H9 (cell line): ENCODE measurements around the gene KLF6. TPM values are rescaled to one million over a fixed set of nuclear protein-coding genes. Genes with fewer than 3 reads are reported as not detected.

Source experiments
- DNase-seq: peaks from one replicate; pipeline ENCODE4 v3.0.0-alpha.2; 2017
- H2AFZ ChIP-seq: one replicate; pipeline ENCODE4 v1.6.1; 2013; ENCODE audit warnings: mild to moderate bottlenecking, low read length, control low read depth, moderate library complexity
- H2AK5ac ChIP-seq: 2 replicates; pipeline ENCODE4 v1.6.1; 2013; ENCODE audit warnings: low read length, control low read depth, mixed read lengths; ENCODE audit not compliant: insufficient read length
- H2BK120ac ChIP-seq: one replicate; pipeline ENCODE4 v1.6.1; 2013; ENCODE audit warnings: low read depth, mild to moderate bottlenecking, low read length, control low read depth, inconsistent platforms; ENCODE audit not compliant: poor library complexity, severe bottlenecking
- H2BK12ac ChIP-seq: 2 replicates; pipeline ENCODE4 v1.6.1; 2013; ENCODE audit warnings: low read length, control low read depth, mixed read lengths, low read depth; ENCODE audit not compliant: insufficient read length
- H2BK15ac ChIP-seq: 2 replicates; pipeline ENCODE4 v1.6.1; 2013; ENCODE audit warnings: low read depth, low read length, control low read depth
- H2BK20ac ChIP-seq: one replicate; pipeline ENCODE4 v1.6.1; 2013; ENCODE audit warnings: low read depth, mild to moderate bottlenecking, low read length, control low read depth, inconsistent platforms; ENCODE audit not compliant: poor library complexity, severe bottlenecking
- H2BK5ac ChIP-seq: 2 replicates; pipeline ENCODE4 v1.6.1; 2013; ENCODE audit warnings: low read length, control low read depth, mixed read lengths; ENCODE audit not compliant: insufficient read length
- H3K14ac ChIP-seq: 2 replicates; pipeline ENCODE4 v1.6.1; 2013; ENCODE audit warnings: low read length, control low read depth; ENCODE audit not compliant: insufficient read depth
- H3K18ac ChIP-seq: 2 replicates; pipeline ENCODE4 v1.6.1; 2013; ENCODE audit warnings: low read depth, mild to moderate bottlenecking, mixed read lengths, low read length, control low read depth; ENCODE audit not compliant: insufficient read length
- H3K23ac ChIP-seq: 2 replicates; pipeline ENCODE4 v1.6.1; 2013; ENCODE audit warnings: low read length, control low read depth, mixed read lengths, low read depth; ENCODE audit not compliant: insufficient read length
- H3K23me2 ChIP-seq: 2 replicates; pipeline ENCODE4 v1.6.1; 2013; ENCODE audit warnings: low read depth, mild to moderate bottlenecking, mixed read lengths, low read length, control low read depth; ENCODE audit not compliant: insufficient read length, poor library complexity, severe bottlenecking
- H3K27ac ChIP-seq: 2 replicates; pipeline ENCODE4 v1.5.1; 2013; ENCODE audit warnings: low read length, control low read depth, mixed read lengths, low read depth; ENCODE audit not compliant: insufficient read length
- H3K27me3 ChIP-seq: 2 replicates; pipeline ENCODE4 v1.6.1; 2013; ENCODE audit warnings: low read length, control low read depth, inconsistent platforms; ENCODE audit not compliant: insufficient read depth
- H3K4ac ChIP-seq: 2 replicates; pipeline ENCODE4 v1.6.1; 2013; ENCODE audit warnings: low read depth, mild to moderate bottlenecking, control low read depth, inconsistent platforms, low read length, moderate library complexity
- H3K4me1 ChIP-seq: 2 replicates; pipeline ENCODE4 v1.6.1; 2013; ENCODE audit warnings: low read length, control low read depth, inconsistent platforms; ENCODE audit not compliant: insufficient read depth
- H3K4me2 ChIP-seq: 2 replicates; pipeline ENCODE4 v1.6.1; 2013; ENCODE audit warnings: low read length, control low read depth, mixed read lengths; ENCODE audit not compliant: insufficient read length, insufficient read depth
- H3K56ac ChIP-seq: 2 replicates; pipeline ENCODE4 v1.6.1; 2013; ENCODE audit warnings: low read depth, mild to moderate bottlenecking, mixed read lengths, low read length, control low read depth; ENCODE audit not compliant: insufficient read length
- H3K79me1 ChIP-seq: 2 replicates; pipeline ENCODE4 v1.6.1; 2013; ENCODE audit warnings: low read depth, mild to moderate bottlenecking, moderate library complexity, low read length, control low read depth, inconsistent platforms; ENCODE audit not compliant: insufficient read depth, poor library complexity, severe bottlenecking
- H3K79me2 ChIP-seq: 2 replicates; pipeline ENCODE4 v1.6.1; 2013; ENCODE audit warnings: low read length, control low read depth, inconsistent platforms; ENCODE audit not compliant: insufficient read depth
- H3K9ac ChIP-seq: 2 replicates; pipeline ENCODE4 v1.6.1; 2013; ENCODE audit warnings: low read length, control low read depth, mixed read lengths; ENCODE audit not compliant: insufficient read length; ENCODE audit errors: extremely low read depth
- H3K9me3 ChIP-seq: one replicate; pipeline ENCODE4 v1.6.1; 2013; ENCODE audit warnings: low read depth, low read length, inconsistent platforms; ENCODE audit not compliant: control insufficient read depth
- H3T11ph ChIP-seq: one replicate; pipeline ENCODE4 v1.6.1; 2013; ENCODE audit warnings: mild to moderate bottlenecking, low read length, control low read depth, inconsistent platforms
- H4K20me1 ChIP-seq: one replicate; pipeline ENCODE4 v1.6.1; 2013; ENCODE audit not compliant: control insufficient read depth, insufficient read length, insufficient read depth
- H4K5ac ChIP-seq: 2 replicates; pipeline ENCODE4 v1.6.1; 2013; ENCODE audit warnings: low read depth, mild to moderate bottlenecking, mixed read lengths, low read length, control low read depth; ENCODE audit not compliant: insufficient read length
- H4K8ac ChIP-seq: replicated peaks from 2 replicates; pipeline ENCODE4 v1.6.1; 2013; ENCODE audit warnings: low read length, control low read depth, mixed read lengths, low read depth; ENCODE audit not compliant: insufficient read length
- H4K91ac ChIP-seq: 2 replicates; pipeline ENCODE4 v1.6.1; 2013; ENCODE audit warnings: low read depth, mild to moderate bottlenecking, moderate library complexity, mixed read lengths, low read length, control low read depth; ENCODE audit not compliant: insufficient read length
- H3K27ac Mint-ChIP-seq, 3 experiments: 2 replicates in 2 of 3; 3 replicates in 1 of 3; pipeline ENCODE4 v1.8.0; 2020 to 2021; ENCODE audit warnings: mixed read lengths in 3 of 3, mild to moderate bottlenecking in 1 of 3, moderate library complexity in 1 of 3
- H3K27me3 Mint-ChIP-seq: 2 replicates; pipeline ENCODE4 v1.8.0; 2021; ENCODE audit warnings: low read depth, mild to moderate bottlenecking, moderate library complexity, mixed read lengths
- H3K36me3 Mint-ChIP-seq, 3 experiments: 2 replicates in 2 of 3; 3 replicates in 1 of 3; pipeline ENCODE4 v1.8.0; 2020 to 2021; ENCODE audit warnings: low read depth in 3 of 3, mixed read lengths in 3 of 3; ENCODE audit not compliant: insufficient read depth in 1 of 3
- H3K4me1 Mint-ChIP-seq, 2 experiments: 2 replicates each; pipeline ENCODE4 v1.8.0; 2020; ENCODE audit warnings: mixed read lengths in 2 of 2
- H3K4me3 Mint-ChIP-seq, 2 experiments: 2 replicates in 1 of 2; 3 replicates in 1 of 2; pipeline ENCODE4 v1.8.0; 2020 to 2021; ENCODE audit warnings: mild to moderate bottlenecking in 2 of 2, mixed read lengths in 2 of 2, moderate library complexity in 1 of 2
- H3K9me3 Mint-ChIP-seq, 2 experiments: 2 replicates in 1 of 2; 3 replicates in 1 of 2; pipeline ENCODE4 v1.8.0; 2020; ENCODE audit warnings: mild to moderate bottlenecking in 2 of 2, mixed read lengths in 2 of 2, moderate library complexity in 1 of 2
- WGBS: extraction: QIAGEN DNeasy Blood & Tissue Kit; methylation state at CpG from one replicate; pipeline ENCODE4 v1.1.7; 2013; ENCODE audit warnings: missing lambda C conversion rate, low lambda C conversion rate, mixed read lengths; ENCODE audit not compliant: insufficient read length; ENCODE audit errors: extremely low coverage; 5-methylcytosine and 5-hydroxymethylcytosine counted together
- total RNA-seq: library from RNA; stranded (reverse); gene quantifications from 2 replicates; pipeline ENCODE4 v1.2.1, GENCODE V29; 2021
- TF ChIP-seq, protein P1 (sequence below): fragments of 200-600 bp; sonication (generic); conservative IDR thresholded peaks from 3 replicates; pipeline ENCODE4 v1.8.0; 2021; ENCODE audit warnings: antibody characterized with exemption, mild to moderate bottlenecking

KLF6 gene
- total RNA-seq, 1 experiment from 2014 or later: 19.3 TPM

DNA sequence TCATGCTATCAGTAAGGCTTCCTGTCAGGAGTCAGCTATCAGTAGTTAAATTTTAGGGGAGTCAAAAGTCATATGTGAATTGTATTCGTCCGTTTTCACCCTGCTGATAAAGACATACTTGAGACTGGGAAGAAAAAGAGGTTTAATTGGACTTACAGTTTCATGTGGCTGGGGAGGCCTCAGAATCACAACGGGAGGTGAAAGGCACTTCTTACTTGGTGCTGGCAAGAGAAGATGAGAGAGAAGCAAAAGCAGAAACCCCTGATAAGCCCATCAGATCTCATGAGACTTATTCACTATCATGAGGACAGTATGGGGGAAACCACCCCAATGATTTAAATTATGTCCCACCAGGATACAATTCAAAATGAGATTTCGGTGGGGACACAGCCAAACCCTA, 47.1 kb downstream of the KLF6 start:
- no peak overlapping the region for H3K4me2 ChIP-seq

More for the DNA sequence above, 47.1 kb downstream of the KLF6 start:
- H2BK5ac ChIP-seq: no peak overlapping the region
- TF ChIP-seq, protein P1, sequence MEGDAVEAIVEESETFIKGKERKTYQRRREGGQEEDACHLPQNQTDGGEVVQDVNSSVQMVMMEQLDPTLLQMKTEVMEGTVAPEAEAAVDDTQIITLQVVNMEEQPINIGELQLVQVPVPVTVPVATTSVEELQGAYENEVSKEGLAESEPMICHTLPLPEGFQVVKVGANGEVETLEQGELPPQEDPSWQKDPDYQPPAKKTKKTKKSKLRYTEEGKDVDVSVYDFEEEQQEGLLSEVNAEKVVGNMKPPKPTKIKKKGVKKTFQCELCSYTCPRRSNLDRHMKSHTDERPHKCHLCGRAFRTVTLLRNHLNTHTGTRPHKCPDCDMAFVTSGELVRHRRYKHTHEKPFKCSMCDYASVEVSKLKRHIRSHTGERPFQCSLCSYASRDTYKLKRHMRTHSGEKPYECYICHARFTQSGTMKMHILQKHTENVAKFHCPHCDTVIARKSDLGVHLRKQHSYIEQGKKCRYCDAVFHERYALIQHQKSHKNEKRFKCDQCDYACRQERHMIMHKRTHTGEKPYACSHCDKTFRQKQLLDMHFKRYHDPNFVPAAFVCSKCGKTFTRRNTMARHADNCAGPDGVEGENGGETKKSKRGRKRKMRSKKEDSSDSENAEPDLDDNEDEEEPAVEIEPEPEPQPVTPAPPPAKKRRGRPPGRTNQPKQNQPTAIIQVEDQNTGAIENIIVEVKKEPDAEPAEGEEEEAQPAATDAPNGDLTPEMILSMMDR: no peak
- Mint-ChIP-seq H3K27ac (peak overlapping the region in 1 of 3 experiments; percentile 73; a peak in 1 of 7 replicates), H3K4me1 (peaks cover 6 to 9% of the 10 kb centered on the region in 2 experiments), H3K4me3 (no peak overlapping the region), H3K27me3 (no peaks in the 10 kb centered on the region), H3K9me3 (peaks cover 2 to 7% of the 10 kb centered on the region in 2 experiments; a peak in 4 of 5 replicates), H3K36me3 (peaks cover 0 to 6% (median 6%) of the 10 kb centered on the region in 3 experiments; a peak in 4 of 7 replicates)
- H3K4me1 ChIP-seq: no peaks in the 10 kb centered on the region; the same call in 1 of the 2 replicates
- no peak overlapping the region for H3K14ac ChIP-seq
- no peak for DNase-seq
- H2AK5ac ChIP-seq: no peak overlapping the region
- H4K8ac ChIP-seq: no peak overlapping the region
- no peak overlapping the region for H2BK20ac ChIP-seq
- no peak overlapping the region for H4K5ac ChIP-seq
- no peak overlapping the region for H3T11ph ChIP-seq
- H3K23ac ChIP-seq: no peak overlapping the region
- H3K4ac ChIP-seq: no peak overlapping the region
- no peak overlapping the region for H2AFZ ChIP-seq
- H3K79me2 ChIP-seq: no peaks in the 10 kb centered on the region
- H3K9ac ChIP-seq: no peak overlapping the region
- no peak overlapping the region for H2BK12ac ChIP-seq
- no peaks in the 10 kb centered on the region for H3K79me1 ChIP-seq
- H3K56ac ChIP-seq: no peak overlapping the region
- H4K91ac ChIP-seq: no peak overlapping the region
- H3K18ac ChIP-seq: no peak overlapping the region
- H2BK15ac ChIP-seq: no peak overlapping the region
- no peak overlapping the region for H2BK120ac ChIP-seq
- H3K23me2 ChIP-seq: no peaks in the 10 kb centered on the region
- H3K27ac ChIP-seq: no peak overlapping the region
- H3K27me3 ChIP-seq: no peaks in the 10 kb centered on the region
- H3K9me3 ChIP-seq: no peaks in the 10 kb centered on the region
- WGBS: no CpG with 5 or more reads among the region's 4 CpGs
- H4K20me1 ChIP-seq: no peaks in the 10 kb centered on the region
